HG03520 (cell line): Measurements from ENCODE around the gene ST8SIA2.
"Not testable (repeated sequence)": the region's sequence is repeated elsewhere in the genome, so short reads cannot be mapped to it uniquely, and the experiment has no call there.

Experiments
- ATAC-seq: cut with Tn5 transposase; IDR thresholded peaks from one replicate; pipeline ENCODE4 v1.9.1; 2021; ENCODE audit warnings: mild to moderate bottlenecking, moderate library complexity; ENCODE audit not compliant: unreplicated experiment

Gene ST8SIA2

DNA sequence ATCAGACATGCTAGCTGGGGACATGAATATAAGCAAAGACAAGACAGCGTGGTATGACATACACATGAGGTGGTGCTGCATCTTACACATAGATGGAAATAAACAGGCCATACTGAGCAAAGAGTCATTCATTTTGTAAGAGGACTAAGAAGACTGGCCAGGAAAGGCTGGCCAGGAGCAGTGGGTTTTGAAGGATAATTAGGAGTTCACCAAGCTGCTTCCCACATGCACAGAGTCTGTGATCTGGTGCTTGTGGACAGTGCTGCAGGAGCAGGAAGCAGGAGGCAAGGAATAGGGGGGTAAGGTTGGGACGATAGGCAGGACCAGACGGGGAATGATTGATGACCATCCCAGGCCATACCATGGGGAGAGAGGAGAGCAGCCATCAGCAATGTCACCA, 41.5 kb downstream of the ST8SIA2 start:
- no peak for ATAC-seq

DNA sequence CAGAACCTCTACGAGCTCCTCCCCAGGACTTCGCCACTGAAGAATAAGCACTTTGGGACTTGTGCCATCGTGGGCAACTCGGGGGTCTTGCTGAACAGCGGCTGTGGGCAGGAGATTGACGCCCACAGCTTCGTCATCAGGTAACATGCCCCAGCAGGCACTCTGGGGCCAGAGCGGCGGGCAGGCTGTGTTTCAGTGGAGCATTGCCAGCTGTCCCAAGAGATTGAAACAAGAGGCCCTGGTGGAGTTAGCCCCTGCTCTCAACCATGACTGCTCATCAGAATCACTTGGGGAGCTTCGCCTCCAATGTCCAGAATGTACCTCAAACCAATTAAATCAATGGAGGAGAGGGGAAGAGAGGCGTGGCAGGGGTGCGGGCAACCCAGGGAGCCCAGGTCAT, 44.8 kb downstream of the ST8SIA2 start:
- no peak for ATAC-seq

DNA sequence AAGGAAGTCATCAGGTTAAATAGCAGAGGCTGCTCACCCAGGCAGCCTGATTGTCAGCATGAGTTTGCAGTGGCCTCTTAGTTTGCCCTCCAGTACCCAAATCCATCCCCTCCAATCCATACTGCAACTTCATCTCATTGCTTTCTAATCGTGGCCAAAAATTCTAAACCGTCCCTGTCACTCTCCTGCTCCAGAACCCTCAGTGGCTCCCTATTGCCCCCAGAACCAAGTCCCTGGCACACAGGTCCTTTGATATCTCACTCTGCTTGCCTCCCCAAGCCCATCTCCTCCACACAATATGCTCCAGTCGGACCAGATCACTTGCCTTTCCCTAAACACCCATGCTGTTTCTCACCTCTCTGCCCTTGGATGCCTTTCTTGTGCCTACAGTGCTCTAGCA, 49.7 kb downstream of the ST8SIA2 start:
- no peak for ATAC-seq

DNA sequence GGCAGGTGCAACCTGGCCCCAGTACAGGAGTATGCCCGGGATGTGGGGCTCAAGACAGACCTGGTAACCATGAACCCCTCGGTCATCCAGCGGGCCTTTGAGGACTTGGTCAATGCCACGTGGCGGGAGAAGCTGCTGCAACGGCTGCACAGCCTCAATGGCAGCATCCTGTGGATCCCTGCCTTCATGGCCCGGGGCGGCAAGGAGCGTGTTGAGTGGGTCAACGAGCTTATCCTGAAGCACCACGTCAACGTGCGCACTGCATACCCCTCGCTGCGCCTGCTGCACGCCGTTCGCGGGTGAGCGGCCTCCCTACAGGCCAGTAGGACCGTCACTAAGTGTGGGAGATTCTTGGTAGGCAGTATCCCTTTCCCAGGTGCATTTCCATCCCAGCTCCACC, 51.0 kb downstream of the ST8SIA2 start:
- no peak for ATAC-seq

DNA sequence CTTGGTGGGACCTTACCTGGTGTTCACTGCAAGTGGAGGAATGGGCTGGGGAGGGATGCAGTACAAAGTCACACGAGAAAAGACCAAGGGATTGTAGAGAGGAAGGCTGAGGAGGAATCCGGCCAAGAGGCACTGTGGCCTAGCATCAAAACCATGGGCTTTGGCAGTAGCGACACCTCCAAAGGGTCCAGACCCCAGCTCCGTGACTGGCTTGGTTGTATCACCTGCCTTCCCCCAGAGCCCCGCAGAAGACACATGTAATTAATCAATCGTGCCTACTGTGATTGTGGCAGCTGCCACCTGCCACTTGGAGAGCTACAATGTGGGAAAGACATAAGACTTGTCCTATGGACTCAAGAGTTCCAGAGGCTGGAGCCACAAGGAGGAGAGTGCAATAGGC, 54.7 kb downstream of the ST8SIA2 start:
- no peak for ATAC-seq

DNA sequence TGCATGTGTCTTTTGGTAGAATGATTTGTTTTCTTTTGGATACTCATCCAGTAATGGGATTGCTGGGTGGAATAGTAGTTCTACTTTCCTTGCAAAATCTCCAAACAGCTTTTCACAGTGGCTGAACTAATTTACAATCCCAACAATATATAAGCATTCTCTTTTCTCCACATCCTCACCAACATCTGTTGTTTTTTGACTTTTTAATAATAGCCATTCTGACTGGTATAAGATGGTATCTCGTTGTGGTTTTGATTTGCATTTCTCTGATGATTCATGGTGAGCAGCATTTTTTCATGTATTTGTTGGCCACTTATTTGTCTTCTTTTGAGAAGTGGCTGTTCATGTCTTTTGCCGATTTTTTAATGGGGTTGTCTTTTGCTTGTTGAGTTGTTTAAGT, 55.8 kb downstream of the ST8SIA2 start:
- no peak for ATAC-seq

DNA sequence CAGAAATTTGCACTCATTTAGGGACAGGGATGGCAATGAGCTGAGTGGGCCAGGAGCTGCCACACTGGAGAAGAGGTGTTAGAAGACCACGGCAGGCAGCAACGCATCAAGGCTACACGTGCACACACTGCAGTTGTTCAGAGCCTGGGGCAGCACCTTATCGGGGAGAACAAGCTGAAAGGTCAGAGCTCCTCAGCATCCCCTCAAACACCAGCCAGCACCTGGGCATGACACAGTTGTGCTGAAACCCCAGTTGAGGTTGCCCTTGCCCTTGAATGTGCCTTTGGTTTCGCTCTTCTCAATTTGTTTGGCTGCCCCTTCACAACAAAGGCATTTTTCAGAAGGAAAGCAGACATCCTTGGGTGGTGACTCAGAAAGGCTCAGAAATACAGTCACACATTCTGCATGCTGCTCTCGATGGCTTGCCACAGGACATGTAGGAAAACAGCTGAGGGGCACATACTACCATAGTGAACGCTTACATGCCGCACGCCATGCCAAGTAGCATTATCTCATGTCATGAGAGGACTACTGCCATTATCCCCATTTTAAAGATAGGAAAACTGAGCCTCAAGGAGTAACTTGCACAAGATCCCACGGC, 57.6 kb downstream of the ST8SIA2 start:
- no peak for ATAC-seq

DNA sequence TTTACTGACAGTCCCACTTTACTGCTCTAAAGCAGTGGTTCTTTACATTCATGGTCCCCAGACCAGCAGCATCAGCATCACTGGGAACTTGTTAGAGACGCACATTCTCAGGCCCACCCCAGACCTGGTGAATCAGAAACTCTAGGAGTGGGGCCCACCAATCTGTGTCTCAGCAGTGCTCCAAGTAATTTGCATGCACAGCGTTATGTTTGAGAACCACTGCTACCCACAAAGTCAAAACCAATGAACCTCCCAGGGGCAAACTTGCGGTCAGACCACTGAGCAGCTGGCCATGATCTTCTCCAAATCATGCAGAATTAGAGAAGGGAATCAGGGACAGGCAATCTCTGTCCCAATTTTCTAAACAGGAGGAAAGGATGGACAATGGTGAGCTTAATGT, 58.5 kb downstream of the ST8SIA2 start:
- ATAC-seq: no peak

DNA sequence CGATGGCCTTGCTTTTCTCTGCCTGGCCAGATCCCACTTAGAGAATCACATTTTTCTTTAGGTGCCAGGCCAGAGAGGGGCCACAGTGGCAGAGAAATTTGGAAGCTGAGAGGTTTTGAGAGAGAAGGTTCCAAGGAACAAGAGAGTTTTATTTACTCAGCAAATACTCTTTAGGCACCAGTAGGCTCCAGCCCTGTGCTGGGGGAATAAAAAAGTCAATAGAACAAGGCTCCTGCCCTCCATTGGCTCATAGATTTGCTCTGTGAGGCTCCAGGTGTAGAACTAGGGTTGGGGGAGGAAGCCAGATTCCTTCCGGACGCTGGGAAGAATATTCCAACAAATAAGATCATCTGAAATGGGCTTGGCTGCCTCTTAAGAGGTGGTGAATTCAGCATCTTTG, 59.9 kb downstream of the ST8SIA2 start:
- no peak for ATAC-seq

DNA sequence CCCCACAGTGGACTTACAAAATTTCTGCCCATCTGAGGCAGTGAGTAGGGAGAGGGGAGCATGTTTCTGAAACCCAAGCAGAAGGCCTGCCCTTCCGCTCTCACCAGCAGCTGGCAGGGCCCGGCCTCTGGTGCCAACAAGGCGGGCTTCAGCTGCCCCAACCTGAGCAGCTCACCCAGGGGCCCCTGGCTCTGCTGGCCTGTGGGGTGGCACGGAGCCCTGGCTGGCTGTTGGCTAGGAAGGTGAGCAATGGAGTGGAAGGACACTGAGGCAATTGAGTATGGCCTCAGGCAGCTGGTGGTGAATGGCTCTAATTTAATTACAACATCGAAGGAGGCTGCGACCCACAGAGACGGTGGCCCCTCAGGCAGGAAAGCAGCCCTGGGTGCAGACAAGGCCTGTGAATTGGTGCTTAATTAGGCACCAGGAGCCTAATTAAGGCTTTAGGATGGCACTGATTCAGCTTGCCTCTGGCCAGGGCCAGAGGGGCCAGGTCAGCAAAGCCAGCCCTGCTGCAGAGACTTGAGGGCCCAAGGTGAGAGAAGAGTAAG, 60.9 kb downstream of the ST8SIA2 start:
- no peak for ATAC-seq

DNA sequence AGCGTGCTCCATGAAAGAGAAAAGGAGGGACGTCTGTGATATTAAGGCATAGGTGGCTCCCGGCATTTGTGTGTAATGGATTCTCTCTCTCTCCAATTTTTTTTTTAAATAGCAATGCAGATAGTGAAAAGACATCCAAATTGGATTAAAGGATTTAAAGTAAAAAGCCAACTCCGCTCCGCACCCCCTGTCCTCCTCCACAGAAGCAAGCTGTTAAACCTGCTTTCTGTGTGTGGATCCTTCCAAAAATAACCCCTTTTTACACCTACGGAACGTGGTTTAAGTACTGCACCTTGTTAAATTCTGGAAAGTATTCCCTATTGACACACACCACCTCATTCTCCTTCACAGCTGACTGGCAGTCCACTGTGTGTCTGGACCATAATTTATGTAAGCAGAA, 61.6 kb downstream of the ST8SIA2 start:
- ATAC-seq: no peak

DNA sequence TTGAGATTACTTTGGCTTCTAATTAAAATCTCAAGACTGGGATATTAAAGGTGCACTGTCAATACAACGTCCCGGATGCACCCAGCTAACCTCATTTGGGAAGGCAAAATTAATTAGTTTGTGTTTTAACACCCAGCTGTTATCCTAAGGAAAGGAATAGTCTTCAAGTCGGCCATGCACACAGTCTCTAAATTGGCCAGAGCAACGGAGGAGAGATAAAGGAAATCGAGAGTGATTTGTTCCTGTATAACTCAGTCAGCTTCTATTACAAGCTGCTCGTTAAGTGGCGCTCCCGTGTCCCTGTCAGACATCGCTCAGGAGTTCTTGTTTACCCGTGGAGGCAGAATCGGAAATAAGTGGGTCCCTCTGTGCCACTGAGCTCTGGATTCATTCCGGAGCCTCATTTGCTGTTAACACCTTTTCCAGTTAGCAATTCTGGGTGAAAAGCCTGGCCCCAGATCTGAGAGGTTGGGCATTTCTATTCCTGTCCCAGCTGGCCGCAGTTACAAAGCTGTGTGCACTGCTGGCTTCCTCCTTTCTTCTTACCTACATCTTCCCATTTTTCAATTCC, 63.9 kb downstream of the ST8SIA2 start:
- ATAC-seq: no peak

DNA sequence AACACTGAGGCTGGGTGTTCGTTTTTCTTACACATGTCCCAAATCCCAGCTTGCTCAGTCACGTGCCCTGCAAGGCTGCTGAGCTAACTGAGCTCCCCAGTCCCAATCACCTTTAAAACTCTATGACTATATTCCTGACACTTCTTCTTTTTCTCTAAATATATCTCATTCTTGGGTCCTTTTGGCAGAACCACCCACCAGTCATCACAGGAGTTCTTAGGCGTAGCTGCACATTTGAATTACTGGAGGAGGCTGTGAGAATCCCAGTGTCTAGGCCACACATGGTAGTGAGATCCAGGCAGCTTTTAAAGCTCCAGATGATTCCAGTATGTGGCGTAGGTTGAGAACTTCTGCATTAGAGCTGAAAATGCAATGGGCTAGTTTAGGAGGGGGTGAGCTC, 66.3 kb downstream of the ST8SIA2 start:
- ATAC-seq: no peak

DNA sequence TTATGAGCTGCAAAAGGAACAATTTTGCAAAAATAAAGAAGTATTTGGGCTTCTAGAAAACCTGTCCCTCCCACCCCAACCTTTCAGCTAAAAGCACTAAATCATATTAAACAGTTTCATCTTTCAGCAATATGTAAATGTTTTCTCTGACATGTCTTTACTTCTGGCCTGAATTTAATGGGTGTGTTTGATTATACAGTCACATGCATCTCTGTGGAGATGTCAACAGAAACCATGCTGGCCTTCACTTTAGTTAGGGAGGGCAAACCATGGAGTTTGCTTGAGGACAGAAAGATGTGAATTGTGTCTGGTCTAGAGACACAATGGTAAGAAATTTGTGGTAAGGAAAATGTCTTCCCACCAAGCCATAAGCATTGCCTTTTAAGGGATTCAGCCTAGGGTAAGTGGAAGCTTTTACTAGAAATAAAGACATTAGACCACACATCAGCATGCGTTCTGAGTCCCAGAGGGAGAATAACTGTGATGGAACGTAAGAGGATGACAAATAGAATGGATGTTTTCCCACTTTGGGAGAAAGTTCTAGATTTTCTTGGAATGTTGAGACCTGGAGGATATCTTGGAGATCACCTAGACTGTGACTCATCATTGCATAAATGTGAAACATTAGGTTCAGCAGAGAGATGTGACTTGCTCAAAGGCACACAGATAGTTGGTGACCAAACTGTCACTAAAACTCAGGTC, 68.9 kb downstream of the ST8SIA2 start:
- no peak for ATAC-seq

DNA sequence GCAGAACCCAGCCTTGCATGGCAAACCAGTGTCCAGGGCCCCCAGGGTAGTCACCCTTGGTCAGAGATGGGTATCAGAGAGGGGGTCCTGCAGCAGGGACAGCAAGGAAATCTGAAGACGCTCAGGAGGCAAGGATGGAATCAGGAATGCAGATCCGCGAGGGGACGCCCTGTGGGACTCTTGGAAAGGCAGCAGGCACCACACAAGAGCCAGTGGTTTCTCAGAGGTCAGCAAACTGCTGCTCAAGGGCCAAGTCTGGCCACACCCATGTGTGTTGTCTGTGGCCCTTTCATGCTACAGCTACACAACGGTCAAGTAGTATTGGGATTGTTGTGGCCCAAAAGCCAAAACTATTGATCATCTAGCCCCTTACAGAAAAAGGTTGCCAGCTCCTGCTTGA, 69.7 kb downstream of the ST8SIA2 start:
- ATAC-seq: no peak

DNA sequence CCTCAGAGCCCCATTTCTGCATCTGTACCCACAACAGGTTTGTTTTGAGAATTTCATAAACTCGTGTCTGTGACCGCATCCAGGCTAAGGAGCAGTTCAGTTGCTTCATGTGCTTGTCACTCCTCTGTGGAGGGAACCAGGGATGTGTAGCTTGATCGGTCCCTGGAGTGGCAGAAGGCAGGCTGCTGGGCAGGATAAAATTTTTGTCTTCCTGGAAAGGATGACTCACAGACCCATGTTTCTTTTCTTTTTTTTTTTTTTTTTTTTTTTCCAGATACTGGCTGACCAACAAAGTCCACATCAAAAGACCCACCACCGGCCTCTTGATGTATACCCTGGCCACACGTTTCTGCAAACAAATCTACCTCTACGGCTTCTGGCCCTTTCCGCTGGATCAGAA, 70.1 kb downstream of the ST8SIA2 start:
- no peak for ATAC-seq

DNA sequence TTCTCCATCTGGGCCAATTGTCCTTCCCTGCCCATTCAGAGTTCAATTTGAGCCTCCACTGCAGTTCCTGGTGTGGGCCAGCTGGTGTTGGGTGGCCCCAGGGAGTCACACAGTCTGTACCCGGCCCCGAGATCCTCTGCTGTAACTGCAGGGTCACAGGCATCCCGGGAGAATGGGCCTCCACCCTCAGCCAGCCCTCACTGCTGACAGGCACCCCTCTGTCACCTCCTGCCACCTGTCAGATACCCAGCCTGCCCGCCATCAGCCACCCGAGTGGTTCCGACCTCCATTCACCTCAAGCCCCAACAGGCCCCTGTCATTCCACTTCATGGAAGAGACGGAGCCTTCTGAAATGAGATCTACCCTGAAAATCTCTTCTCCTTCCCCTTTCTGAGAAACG, 73.2 kb downstream of the ST8SIA2 start:
- ATAC-seq: no peak

DNA sequence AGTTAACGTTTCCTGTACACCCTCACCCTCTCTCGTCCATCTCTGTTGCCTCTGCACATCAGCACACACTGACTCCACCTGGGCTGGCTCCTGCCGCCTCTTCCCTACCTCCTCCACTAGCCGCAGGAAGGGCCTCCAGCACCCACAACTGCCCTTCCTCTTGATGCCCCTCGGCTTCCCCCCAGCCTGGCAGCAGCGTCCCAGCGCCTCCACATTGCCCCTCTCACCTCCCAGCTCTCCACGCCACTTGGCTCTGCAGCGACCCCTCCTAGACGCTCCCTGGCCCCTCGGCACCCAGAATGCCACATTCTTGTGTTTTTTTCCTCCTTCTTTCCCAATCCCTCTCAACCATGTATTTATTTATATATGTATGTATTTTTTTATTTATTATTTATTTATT, 73.6 kb downstream of the ST8SIA2 start:
- ATAC-seq: no peak

DNA sequence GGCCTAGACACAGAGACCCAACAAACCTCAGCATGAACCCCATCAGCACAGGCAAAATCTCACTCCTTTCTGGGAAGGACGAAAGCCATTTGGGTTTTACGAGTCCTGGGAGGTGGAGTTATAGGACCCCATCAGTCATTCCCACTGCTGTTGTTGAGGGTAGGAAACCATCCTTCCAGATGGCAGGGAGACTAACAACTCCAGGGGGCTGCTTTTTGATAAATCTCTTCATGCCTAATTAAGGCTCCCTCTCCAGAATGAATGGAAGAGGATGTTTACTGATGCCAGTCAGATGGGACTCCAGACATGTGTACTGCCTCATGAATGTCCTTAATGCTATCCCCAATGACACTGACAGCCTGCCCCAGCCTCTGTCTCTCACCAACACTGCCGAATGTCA, 75.3 kb downstream of the ST8SIA2 start:
- ATAC-seq: no peak

DNA sequence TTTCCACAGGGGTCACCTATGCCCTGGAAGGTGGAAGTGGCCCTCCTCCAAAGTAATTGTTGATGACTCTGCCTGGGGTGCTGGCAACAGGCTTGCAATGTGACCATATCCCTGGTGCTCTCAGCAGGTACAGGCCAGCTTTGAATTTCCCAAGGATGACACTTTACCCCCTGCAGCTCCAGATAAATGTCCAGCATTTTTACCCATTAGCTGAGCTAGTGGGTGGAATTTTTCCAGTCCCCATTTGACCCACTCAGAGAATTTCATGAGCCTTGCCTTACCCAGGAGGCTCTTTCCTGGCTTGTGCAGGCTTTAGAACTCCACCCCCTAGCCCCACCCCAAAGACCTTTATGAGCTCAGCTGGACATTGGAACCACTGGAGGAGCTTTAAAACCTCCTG, 77.6 kb downstream of the ST8SIA2 start:
- no peak for ATAC-seq

DNA sequence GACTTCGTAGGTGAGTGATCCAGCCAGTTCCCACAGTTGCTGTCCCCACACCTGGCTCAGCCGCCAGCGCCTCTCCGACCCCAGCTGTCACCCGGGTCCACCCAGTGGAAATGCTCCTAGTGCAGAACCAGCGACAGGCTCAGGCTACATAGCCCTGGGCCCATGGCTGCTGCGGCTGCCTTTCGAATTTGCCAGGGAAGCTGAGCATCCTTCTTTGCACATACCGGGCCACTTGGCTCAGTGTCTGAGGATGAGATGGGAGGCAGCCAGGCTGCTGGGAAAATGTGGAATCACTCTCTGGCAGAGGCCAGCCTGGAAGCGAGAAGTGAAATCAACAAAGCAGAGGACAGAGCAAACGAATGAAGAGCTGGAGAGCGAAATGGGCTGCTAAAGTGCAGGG, 80.1 kb downstream of the ST8SIA2 start:
- no peak for ATAC-seq

DNA sequence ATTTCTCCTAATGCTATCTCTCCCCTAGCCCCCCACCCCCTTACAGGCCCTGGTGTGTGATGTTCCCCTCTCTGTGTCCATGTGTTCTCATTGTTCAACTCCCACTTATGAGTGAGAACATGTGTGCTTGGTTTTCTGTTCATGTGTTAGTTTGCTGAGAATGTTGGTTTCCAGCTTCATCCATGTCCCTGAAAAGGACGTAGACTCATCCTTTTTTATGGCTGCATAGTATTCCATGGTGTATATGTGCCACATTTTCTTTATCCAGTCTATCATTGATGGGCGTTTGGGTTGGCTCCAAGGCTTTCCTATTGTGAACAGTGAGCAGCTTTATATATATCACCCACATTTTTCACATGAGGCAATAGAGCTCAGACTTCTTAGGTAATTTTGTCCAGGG, 86.0 kb downstream of the ST8SIA2 start:
- ATAC-seq: not testable (repeated sequence)
